HG02571 (cell line): Measurements from ENCODE around the gene PEX6.
"Not testable (repeated sequence)": the region's sequence is repeated elsewhere in the genome, so short reads cannot be mapped to it uniquely, and the experiment has no call there.

ENCODE experiments used
- ATAC-seq: cut with Tn5 transposase; IDR thresholded peaks from one replicate; pipeline ENCODE4 v1.9.1; 2021; ENCODE audit warnings: mild to moderate bottlenecking, moderate library complexity; ENCODE audit not compliant: unreplicated experiment

PEX6 gene

DNA sequence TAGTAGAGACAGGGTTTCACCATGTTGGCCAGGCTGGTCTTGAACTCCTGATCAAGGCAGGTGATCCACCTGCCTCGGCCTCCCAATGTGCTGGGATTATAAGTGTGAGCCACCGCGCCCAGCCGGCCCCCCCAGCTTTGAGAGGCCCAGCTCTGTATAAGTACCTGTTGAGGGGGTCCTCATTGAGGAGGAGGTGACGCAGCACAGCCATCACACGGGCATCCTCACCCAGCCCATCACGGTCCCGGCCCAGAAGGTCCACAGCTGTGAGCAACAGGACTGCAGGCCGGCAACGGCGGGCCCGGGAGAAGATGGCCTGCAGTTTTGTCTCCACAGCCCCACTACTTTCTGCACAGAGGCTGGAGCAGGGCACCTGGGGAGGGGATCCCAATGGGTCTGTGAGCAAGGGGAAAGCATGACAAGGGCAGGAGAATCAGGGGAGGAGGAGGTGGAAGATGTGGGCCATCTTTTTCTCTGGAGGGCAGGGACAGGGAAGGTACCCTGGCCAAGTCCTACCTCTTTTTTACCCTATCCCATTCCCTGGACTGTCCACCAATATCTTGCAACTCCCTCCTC is 10.8 kb downstream of the PEX6 start:
- ATAC-seq = no peak

DNA sequence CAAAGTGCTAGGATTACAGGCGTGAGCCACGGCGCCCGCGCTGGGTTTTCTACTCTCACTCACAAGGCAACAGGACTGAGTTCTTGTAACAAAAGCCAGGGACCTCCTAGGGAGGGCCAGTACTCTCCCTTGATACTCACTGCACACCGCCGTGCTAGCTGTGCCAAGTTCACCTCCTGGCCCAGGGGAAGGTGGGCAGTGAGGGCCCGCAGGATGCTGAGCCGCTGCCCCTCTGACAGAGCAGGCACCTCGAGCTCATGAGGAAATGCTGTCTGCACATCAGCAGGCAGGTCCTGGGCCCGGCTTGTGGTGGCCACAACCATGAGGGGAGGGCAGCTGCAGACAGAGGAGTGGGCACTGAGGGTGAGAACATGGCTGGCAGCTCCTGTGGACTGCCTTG is 11.8 kb downstream of the PEX6 start:
- no peak for ATAC-seq

DNA sequence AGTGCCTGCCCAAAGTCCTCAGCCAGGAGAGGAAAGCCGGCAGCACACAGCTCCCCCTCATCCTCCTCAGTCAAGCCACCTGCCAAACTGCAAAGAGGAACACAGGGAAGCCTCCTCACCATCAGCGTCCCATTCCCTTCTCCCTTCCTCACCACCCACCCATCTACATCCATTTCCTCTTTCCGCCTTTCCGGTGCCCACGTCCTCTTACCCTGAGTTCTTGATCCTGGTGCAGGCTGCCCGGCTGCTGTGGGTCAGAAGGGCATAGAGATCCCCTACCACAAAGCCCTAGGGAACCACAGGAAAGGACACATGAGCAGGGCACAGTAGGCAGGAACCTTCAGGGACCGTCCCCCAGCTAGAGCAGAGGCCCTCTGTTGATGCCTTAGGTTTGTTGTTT is 12.4 kb downstream of the PEX6 start:
- ATAC-seq = no peak

DNA sequence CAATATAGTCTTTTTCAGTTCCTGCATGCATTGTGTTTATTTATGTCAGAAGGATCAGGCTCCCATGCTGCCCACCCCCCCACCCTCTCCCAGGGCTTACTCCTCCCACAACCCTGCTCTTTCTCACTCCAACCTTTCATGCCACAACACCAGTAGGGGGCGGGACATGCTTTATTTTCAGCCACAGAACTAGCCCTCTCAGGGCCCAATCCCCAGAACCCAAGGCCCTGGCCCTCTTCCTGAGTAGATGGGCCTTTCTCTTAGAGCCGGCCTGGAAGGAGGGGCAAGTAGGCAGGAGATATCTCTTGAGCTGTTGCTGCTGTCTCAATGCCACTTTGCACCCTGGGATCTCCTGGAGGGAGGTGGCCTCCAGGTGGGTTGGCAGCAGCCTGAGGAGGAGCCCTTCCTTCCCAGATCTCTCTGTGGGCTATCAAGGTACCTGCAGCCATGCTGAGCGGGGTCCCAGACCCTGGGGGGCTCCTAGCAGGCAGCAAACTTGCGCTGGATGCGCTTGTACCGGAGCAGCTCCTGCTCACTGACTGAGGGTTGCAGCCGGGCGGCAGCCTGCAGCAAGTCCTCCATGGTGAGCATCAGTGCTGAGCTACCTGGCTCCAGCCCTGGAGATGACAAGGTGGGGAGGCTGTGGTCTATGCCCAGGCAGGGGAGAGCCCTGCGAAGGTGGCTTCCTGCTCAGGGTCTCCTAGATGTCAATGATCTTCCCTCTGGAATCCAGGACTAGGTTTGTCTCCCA is 15.0 kb downstream of the PEX6 start:
- no peak for ATAC-seq

DNA sequence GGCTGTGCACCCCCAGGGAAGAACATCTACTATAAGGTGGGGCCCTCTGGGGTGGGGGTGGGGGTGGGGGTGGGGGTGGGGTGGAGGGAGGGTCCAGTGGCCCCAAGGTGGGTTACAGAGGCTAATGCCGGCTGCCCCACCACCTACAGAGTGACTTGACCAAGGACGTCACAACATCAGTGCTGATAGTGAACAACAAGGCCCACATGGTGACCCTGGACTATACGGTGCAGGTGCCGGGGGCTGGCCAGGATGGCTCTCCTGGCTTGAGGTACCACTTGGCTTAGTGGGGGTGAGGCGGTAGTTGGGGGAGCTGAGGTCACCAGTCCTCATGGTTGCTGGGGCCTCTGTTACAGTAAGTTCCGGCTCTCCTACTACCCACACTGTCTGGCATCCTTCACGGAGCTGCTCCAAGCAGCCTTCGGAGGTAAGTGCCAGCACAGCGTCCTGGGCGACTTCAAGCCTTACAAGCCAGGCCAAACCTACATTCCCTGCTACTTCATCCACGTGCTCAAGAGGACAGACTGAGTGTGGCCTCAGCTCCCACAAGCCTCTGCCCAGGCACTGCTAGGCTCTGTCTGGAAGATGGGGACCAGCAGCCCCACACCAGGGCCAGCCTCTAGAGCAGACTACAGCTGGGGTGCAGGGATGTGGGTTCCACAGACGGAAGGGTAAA is 15.7 kb downstream of the PEX6 start:
- ATAC-seq = no peak

DNA sequence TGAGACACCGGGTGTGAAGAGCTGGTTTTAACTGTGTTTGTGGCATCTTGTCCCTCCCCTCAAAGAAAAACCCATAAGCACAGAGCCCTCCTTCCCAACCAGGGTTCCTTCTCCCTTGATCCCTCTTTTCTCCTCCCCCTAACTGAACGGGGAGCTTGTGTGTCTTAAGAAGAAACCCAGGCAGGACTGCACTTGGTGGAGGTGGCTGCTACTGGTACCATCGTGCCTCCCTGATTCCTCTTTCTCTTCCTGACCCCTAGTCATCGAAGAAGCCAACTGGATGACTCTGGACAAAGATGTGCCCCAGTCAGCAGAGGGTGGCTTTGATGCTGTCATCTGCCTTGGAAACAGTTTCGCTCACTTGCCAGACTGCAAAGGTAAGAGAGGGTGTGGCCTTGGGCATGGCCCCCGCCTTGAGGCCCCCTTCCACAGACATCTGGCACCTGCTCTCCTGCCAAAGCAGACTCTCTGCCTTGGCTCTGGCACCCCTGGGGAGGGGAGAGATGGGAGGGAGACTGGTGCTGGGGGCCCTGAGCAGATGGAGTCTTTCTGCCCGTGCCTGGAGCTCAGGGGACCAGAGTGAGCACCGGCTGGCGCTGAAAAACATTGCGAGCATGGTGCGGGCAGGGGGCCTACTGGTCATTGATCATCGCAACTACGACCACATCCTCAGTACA is 16.3 kb downstream of the PEX6 start:
- ATAC-seq = no peak

DNA sequence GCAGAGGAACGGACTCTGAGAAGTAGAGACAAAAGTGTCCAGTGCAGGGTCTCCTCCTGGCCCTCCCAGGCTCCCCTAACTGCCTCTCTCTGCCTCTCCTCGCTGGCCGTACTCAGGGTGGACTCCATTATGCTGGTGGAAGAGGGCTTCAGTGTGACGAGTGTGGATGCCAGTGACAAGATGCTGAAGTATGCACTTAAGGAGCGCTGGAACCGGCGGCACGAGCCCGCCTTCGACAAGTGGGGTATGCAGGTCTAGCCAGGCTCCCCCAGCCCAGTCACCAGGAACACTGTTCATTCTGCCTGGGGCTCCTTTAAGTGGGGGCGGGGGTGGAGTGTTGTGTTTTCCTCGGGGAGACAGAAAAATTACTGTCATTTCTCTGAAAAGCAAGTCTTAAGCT is 16.9 kb downstream of the PEX6 start:
- ATAC-seq = no peak

DNA sequence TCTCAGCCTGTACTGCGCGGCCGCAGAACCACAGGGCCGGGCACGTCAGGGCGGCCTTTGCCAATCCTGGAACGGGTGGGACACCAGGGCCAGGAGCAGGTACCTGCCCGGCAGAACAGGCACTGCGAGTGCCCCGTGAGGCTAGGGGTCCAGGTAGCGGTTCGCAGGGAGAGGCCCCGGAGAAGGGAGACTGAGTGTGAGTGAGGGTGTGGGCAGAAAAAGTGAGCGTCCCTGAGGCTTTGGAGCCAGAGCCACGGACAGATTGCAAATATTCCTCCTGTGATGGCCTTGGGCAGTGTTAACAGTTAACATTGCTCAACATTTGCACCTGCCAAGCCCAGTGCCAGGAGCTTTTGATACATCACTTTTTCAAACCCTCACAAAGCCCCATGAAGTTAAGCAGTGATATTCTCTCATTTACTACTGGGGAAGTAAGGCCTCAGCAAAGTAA is 17.9 kb downstream of the PEX6 start:
- ATAC-seq = no peak

DNA sequence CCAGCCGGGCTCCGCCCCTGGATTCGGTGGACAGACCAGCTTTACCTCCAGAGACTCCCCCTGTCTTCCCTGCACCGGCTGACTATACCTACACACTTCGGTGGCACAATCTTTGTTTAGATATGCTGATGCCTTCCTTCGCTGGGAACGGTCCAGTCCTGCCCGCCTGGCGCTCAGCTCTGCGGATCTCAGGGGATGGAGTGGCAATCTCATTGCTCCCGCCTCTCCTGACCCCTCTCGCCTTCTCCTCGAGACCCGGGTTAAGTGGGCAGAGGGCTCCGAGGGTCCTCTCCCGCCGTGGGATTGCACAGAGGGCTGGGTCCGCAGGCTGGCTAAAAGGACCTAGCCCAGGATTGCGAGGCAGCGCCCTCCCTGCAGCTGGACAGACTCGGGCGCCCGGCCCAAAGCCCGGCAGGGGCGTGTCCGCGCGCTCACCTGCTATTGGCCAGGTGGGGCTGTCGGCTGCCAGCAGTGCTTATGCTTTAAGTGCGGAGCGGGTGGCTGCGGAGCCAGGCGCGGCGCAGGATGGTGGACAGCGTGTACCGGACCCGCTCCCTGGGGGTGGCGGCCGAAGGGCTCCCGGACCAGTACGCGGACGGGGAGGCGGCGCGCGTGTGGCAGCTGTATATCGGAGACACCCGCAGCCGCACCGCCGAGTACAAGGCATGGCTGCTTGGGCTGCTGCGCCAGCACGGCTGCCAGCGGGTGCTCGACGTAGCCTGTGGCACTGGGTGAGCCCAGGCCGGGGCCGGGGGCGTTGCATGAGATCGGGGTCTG is 18.6 kb downstream of the PEX6 start, which contains the start of gene GNMT:
GNMT (plus strand) TSS at position 512 of the 777 bp plus-strand sequence; CDS start at position 526, 14 bp downstream.
- ATAC-seq = no peak

DNA sequence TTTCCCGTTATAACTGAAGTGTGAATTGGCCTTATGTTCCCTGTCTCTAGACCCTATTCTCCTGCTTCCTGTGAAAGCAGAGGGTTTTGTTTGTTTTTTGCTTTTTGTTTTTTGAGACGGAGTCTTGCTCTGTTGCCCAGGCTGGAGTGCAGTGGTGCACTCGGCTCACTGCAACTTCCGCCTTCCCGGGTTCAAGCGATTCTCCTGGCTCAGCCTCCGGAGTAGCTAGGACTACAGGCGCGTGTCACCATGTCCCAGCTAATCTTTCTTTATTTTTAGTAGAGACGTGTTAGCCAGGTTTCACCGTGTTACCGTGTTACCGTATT is 19.1 kb downstream of the PEX6 start:
- ATAC-seq = no peak

DNA sequence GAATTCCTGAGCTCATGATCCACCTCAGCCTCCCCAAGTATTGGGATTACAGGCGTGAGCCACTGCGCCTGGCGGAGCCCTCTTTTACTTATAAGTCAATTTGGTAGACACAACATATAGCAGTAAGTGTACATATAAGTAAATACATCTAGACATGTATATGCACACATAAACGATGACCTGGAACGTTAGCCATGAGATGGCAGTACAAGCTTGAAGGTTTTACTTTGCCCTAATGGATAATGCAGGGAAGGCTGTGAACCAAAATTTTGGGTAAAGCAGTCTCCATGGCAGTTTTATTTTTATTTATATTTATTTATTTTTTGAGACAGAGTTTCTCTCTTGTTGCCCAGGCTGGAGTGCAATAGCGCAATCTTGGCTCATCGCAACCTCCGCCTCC is 20.9 kb downstream of the PEX6 start:
- no peak for ATAC-seq

DNA sequence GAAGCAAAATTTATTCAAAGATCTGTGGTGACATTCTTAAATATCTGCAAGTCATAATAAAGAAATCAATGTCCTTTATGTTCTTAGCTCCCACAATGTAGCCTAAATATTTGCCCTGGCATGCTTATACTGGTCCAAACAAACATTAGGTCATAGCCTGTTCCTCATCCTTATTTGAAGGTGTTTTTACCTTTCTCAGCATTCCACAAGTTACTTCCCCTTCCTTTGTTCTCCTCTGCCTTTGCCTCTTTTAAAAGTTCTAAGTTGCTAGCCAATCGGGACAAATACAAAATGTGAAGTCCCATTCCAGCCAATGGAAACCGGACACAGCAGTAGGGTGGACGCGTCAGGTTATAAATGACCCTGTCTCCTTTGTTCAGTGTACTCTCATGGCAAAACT is 24.6 kb downstream of the PEX6 start:
- not testable (repeated sequence) for ATAC-seq

DNA sequence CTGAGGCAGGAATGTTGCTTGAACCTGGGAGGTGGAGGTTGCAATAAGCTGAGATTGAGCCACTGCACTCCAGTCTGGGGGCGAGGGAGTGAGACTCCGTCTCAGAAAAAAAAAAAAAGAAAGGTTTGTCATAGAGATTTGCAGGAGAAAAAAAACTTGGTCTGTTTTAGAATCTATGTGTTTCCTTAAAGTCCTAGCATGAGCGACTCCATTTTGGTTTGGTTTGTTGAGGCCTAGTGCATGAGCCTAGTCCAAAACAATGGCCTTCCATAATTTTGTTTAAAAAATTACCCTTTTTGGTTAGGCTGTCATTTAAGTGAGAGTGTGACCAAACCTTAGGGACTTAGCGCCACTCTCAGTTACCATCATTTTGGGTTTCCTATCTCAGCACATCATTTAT is 26.6 kb downstream of the PEX6 start:
- no peak for ATAC-seq

DNA sequence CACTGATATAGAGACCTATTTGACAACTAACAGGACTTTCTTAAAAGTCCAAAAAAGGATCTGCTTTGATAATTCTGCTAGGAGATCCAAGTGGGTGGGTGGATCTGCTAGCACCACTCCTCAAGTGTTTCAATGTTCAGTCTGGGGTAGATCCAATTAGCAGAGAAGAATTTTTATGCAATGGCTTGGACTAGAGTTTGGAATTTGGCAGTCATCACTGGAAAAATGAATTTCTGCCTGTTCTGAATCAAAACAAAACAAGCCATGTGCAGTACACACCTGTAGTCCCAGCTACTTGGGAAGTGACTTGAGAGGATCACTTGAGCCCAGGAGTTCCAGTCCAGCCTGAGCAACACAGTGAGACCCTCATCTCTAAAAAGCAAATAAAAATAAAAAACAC is 31.0 kb downstream of the PEX6 start:
- no peak for ATAC-seq

DNA sequence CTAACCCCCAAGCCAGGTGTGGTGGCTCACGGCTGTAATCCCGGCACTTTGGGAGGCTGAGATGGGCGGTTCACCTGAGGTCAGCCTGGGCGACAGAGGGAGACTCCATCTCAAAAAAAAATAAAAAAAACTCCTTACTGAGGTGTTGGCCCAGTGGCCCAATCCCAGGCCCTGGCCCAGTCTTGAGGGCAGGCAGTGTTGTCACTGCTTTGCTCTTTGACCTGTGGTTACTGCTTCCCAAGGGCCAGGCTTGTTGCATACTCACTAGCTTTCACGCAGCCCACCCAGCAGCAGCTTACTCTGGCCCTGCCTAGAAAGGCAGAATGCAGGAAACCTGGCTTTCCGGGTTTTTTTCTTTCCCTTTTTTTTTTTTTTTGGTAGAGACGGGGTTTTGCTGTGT is 36.5 kb downstream of the PEX6 start:
- no peak for ATAC-seq

DNA sequence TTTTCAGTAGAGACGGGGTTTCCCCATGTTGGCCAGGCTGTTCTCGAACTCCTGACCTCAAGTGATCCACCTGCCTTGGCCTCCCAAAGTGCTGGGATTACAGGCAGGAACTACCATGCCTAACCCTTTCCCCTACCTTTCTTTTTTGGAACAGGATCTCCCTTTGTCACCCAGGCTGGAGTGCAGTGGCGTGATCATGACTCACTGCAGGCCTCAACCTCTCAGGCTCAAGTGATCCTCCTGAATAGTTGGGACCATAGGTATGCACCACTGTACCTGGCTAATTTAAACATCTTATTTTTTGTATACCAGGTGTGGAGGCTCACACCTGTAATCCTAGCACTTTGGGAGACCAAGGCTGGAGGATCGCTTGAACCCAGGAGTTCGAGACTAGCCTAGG is 37.6 kb downstream of the PEX6 start:
- ATAC-seq = not testable (repeated sequence)

DNA sequence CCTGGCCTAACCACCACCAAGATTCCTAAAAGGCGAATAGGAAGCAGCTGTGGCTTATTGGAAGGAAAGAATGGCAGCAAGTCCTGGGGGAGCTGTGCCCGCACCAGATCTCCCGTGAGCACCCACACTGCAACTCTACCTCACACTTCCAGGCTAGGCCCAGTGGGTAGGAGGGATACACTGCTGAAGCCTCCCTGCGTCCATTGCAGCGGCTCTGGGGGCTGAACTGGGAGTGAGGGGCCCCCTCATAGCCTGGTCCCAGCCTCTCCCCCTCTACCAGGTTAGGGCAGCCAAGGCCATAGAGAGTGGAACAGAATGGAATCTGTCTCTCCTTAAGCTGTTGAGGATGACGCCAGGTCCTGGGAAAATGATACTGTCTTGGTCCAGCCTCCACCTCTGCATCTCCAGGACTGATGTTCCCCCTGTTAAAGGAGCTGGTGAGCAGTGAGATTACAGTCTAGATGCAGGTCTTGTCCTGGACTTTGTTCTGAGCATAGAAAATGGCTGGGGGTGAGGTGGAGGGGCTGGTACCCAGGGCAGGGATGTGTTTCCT is 38.4 kb downstream of the PEX6 start:
- no peak for ATAC-seq

DNA sequence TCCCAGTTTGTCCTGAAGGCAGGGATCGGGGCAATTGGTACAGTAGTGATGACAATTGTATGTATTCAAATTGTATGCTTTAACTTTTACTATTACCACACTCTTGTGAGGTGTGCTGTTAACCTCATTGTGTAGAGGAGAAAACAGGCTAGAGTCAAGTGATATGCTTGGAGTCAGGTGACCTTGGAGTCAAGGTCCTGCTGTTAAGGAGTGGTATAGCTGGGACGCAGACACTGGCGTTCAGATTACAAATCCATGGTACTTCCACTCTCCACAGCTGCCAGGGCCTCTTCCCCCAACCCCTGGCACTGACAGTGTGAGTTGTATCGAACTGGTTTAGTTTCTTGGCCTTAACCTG is 39.2 kb downstream of the PEX6 start:
- no peak for ATAC-seq

DNA sequence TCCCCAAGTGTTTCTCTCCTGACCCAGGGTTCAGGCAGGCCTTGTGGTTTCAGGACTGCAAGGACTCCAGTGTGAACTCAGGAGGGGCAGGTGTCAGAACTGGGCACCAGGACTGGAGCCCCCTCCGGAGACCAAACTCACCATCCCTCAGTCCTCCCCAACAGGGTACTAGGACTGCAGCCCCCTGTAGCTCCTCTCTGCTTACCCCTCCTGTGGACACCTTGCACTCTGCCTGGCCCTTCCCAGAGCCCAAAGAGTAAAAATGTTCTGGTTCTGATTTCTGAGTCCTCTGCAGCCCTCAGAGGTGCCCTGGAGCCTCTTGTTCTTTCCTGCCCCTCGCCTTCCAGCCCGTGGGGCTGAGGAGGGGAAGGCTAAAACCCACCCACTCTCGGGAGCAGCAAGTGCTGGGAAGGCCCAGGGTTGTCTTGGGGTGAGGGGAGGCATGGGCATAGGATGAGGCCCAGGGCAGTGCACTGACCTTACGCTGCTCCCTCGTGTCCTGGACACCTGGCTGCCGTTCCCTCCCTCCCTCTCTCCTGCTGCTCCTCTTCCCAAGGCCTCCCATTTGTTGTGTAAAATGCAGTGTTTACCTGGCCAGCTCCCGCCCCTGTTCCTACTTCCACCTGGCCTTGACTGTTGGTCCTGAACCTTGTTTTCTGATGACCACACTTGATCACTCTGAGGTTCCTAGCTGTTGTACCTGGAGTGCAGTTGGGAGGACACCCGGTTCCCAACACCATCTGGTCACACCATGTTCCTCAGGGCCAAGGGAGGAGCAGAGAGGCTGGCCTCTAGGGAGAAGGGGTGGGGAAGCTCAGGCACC is 39.8 kb downstream of the PEX6 start:
- no peak for ATAC-seq

DNA sequence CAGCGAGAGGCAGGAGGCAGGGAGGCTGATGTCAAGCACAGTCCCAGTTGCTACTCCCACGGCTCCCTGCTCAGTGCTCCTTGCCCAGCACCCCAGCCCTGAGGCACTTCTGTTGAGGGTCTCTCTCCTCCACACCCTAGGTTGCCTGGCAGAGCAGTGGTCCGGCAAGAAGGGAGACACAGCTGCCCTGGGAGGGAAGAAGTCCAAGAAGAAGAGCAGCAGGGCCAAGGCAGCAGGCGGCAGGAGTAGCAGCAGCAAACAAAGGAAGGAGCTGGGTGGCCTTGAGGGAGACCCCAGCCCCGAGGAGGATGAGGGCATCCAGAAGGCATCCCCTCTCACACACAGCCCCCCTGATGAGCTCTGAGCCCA is 40.6 kb downstream of the PEX6 start:
- no peak for ATAC-seq
